Measurements from ENCODE around the gene MYO10.
A peak's percentile ranks its signal among the peaks of the same experiment; 100 is the strongest.
"Not testable (repeated sequence)": the region's sequence is repeated elsewhere in the genome, so short reads cannot be mapped to it uniquely, and the experiment has no call there.

The MYO10 gene

DNA sequence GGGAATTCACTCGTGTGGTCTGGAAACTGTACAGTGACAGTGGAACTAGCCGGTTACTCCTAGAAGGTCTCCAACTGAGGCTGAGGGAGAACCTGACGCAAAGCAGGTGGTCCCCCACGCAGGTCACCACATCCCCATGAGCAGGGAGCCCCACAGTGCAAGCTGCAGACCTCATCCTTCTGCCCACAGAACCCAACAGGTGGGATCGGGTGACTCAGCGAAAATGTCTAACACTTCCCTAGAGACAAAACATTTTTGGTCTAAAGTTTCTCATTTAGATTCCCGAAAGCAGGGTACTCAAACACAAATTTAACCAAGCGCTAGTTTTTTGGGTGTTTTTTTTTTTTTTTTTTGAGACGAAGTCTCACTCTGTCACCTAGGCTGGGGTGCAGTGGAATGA is 256.9 kb downstream of the MYO10 start:
- no peak for DNase-seq (ENCODE audit: low read depth in 3 of 3, low spot score in 1 of 3)

DNA sequence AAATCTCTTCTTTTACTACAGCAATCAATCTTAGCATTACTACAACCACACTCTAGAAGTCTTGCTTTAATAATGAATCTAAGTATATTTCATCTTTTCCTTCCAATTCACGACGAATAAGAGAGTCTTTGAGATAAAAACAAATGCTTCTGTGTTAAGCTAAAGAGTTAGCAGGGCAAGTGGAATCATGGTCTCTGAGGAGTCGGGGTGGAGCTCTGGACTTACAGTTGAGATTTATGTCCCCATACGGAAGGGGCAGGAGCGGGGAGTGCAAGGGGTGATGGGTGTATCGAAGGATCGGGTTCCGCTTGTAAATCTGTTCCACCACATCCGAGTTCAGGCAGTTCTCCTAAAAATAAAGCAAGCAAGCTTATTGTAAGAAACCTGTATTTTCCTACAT is 260.3 kb downstream of the MYO10 start:
- no peak for DNase-seq (ENCODE audit: low read depth in 3 of 3, low spot score in 1 of 3)

DNA sequence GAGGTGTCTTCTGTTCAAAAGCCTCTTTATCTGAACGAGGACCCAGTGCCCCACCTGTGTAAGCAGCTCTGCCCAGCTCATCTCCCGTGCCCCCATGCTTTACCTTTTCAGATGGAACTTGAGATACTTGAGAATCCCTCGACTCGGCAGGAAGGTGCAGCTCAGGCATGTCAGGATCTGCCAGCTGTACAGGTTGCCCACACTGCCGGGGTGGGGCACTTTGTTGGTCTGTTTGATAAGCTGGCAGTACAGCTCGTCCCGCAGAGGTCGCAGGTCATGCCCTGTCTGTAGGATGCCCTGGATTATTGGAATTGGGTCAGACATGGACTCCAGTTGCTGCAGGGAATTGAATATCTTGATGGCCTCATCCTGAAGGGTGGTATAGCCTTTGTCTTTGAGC is 261.3 kb downstream of the MYO10 start:
- no peak for DNase-seq (ENCODE audit: low read depth in 3 of 3, low spot score in 1 of 3)

- DNase-seq (ENCODE audit: low read depth in 3 of 3, low spot score in 1 of 3): no peak
Measured at GRCh38 chr5:16673241-16674201, 262.6 kb downstream of the MYO10 start.

GRCh38 chr5:16671208-16671607 is 264.9 kb downstream of the MYO10 start:
- no peak for DNase-seq (ENCODE audit: low read depth in 3 of 3, low spot score in 1 of 3)

GRCh38 chr5:16669776-16670175 is 266.3 kb downstream of the MYO10 start:
- DNase-seq (ENCODE audit: low read depth in 3 of 3, low spot score in 1 of 3): no peak

- no peak for DNase-seq (ENCODE audit: low read depth in 3 of 3, low spot score in 1 of 3)
Measured at GRCh38 chr5:16668631-16669030, 267.5 kb downstream of the MYO10 start.

DNA sequence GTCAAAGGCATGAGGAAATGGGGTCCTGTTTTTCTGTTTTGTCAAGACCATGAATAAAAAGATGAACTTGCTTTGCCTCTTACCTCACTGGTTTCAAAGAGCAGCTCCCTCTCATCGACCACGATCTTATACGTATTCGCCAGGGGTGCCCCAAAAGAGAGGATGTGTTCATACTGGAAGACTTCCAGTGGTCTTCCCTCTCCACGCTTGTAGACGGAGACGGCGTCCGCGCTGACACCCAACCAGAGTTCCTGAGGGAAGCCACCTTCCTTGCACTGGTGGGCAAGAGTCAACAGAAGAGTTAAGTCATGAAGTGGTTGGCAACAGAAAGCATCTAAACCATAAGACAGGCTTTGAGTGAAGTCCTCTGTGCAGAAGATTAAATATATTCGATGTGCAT is 267.9 kb downstream of the MYO10 start:
- DNase-seq (ENCODE audit: low read depth in 3 of 3, low spot score in 1 of 3): no peak

DNA sequence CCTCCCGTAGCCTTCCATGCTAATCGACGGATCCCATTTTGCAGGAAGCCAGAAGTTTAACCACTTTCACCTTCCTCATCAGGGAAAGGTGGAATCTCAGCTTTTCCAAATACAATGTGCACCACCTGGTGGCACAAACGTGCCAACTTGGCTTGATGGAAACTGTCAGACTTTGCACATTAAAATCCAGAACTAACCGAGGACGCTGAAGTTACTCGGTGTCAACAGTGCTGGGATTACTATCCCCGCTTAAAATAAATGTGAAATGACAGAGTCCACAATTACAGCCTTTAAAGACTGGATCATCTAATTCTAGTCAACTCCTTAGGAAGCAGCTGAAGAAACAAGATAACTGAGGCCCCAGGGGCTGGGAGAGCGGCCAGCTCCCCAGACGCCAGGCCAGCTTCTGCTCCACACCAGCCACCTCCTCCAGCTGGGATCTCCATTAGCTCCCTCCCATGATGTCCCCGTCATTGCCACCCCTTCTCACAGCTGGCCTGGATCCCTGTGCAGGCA is 269.1 kb downstream of the MYO10 start:
- peak in 1 of 3 donors; percentile 11 for DNase-seq (ENCODE audit: low read depth in 3 of 3, low spot score in 1 of 3)

GRCh38 chr5:16666130-16666882 is 269.8 kb downstream of the MYO10 start:
- DNase-seq (ENCODE audit: low read depth in 3 of 3, low spot score in 1 of 3): no peak

DNA sequence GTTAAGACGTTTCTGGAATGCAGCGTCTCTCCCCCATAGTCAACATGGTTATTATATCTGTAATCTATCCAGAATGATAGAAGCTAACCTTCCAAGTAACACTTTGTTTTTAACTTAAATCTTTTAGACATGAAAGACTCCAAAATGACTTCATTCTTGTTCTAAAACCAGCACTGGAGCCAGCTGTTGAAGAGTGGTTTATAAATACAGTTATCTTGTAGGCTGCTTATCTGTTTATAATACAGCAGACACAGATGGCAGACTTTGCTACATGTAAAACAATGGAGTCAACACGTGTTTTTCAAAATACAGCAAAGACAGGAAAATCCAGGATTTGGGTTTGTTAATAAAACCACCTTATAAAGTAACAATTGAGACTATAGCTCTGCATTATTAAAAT is 270.5 kb downstream of the MYO10 start:
- no peak for DNase-seq (ENCODE audit: low read depth in 3 of 3, low spot score in 1 of 3)

DNA sequence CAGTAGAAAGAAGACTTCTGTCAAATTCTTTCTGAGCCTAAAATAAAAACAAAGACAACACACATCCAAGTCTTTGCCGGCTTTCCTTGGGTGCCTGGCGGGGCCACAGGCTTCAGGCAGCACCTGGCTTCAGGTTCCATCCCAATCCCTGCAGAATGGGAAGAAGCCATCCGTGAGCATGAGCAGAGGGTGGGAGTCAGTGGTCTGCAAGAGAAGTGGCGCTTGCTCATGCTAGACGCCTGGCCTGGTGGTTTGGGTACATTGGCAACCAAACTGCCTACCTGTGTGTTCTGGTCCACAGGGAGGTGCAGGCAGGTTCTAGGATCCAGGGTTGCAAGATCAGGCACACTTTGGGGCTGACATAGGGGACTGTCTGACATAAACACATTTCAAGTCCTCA is 271.7 kb downstream of the MYO10 start:
- DNase-seq (ENCODE audit: low read depth in 3 of 3, low spot score in 1 of 3): no peak

DNA sequence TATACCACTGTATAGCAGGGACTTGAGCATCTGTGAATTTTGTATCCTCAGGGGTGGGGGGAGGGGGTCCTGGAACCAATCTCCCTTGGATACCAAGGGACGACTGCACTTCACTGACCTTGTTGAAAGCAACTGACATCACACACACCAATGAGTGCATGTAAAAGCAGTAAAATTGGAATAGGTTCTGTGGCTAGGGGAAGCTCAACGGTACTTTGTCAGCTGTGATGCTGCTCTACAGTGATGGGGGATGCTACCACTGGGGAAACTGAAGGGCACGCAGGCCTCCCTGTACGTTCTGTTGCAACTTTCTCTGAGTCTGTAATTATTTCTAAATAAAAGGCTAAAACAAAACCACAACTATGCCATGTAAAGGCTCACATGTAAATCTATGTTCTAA is 272.2 kb downstream of the MYO10 start:
- DNase-seq (ENCODE audit: low read depth in 3 of 3, low spot score in 1 of 3): no peak

GRCh38 chr5:16661713-16662112 is 274.4 kb downstream of the MYO10 start:
- DNase-seq (ENCODE audit: low read depth in 3 of 3, low spot score in 1 of 3): no peak

DNA sequence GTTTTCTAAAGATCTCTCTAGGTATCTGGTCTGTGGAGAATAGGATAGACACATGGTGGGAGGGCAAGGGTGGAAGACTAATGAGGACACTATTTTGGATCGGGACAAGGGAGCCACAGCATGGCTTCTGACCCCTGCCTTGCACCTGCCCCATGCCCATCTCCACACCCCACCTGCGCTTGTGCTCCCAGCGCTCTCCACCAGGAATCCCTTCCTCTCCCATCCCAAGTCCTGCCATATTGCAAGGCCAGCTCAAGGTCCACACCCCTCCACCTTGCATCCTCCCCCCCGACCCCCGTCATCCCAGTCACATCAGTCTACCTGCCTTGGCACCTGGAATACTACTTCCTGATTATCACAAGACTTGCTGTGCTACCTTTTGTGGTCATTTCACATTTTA is 275.1 kb downstream of the MYO10 start:
- DNase-seq (ENCODE audit: low read depth in 3 of 3, low spot score in 1 of 3): no peak

DNA sequence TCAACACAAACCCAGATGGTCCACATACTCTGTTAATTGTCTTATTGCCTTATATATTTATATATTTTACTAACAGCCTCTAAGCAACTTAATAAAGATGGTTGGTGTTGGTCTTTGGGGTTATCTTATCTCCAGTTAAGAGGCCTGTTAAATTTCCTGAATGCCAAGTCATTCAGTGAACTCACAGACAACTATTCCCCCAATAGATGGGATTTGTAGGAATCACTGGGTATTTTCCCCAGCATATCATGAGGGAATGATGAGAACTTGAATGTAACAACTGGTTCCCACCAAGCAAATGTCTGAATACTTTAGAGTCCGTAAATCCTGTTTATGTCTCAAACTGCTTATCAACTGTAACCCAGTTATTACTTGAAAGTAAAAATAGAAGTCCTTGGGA is 276.6 kb downstream of the MYO10 start:
- DNase-seq (ENCODE audit: low read depth in 3 of 3, low spot score in 1 of 3): no peak

DNA sequence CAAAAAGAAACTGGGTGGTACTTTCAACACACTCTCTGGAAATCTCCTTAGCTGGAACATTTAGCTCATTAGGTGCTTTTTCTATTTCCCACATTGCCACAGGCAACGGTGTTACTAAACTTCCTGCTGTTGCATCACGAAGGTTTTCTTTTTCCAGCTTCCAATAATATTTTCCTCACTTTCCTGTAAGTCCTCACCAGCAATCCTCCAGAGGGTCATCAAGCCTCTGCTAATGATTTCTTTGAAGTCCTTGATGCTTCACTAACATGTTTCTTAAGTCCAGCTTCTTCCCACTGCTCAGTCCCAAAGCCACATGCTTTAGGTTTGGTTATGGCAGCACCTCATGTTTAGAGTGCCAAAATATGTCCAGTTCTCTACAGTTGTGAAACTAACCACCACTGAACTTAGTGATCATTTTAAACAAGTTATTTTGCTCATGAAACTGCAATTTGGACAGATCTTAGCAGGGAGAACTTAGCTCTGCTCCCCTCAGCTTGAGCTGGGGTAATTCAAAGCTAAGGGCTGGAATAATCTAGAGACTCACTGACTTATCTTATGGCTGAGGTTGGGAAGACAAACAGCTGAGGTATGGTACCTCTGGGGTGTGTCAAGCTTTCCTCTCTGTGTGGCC is 279.4 kb downstream of the MYO10 start:
- no peak for DNase-seq (ENCODE audit: low read depth in 3 of 3, low spot score in 1 of 3)

GRCh38 chr5:16654647-16655334 is 281.3 kb downstream of the MYO10 start:
- no peak for DNase-seq (ENCODE audit: low read depth in 3 of 3, low spot score in 1 of 3)

DNA sequence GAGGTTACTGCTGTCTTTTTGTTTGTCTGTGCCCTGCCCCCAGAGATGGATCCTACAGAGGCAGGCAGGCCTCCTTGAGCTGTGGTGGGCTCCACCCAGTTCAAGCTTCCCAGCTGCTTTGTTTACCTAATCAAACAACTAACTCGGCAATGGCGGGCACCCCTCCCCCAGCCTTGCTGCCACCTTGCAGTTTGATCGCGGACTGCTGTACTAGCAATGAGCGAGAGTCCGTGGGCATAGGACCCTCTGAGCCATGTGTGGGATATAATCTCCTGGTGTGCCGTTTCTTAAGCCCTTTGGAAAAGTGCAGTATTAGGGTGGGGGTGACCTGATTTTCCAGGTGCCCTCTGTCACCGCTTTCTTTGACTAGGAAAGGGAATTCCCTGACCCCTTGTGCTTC is 287.3 kb downstream of the MYO10 start:
- DNase-seq (ENCODE audit: low read depth in 3 of 3, low spot score in 1 of 3): not testable (repeated sequence)

DNA sequence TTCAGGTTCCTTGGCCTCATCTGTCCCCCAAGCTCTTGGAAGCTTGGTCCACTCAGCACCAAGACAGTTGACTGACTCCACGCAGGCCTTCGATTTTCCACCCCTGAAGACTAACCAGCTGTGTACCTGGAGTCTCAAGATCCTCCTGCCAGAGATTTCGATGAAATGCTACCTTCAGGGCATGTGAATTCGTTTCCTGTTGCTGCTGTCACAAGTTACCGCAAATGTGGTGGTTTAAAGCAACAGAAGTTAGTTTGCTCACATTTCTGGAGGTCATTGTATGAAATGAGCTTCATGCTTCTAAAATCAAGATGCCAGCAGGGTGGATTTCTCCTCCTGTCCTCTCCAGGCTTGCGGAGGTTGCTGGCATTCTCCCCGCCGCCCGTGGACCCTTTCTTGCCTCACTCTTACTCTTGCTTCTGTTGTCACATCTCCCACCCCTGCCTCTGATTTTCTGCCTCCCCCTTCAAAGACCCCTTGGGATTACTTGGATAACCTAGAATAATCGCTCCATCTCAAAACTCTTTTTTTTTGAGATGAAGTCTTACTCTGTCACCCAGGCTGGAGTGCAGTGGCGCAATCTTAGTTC is 291.7 kb downstream of the MYO10 start:
- DNase-seq (ENCODE audit: low read depth in 3 of 3, low spot score in 1 of 3): no peak

- no peak for DNase-seq (ENCODE audit: low read depth in 3 of 3, low spot score in 1 of 3)
Measured at GRCh38 chr5:16642867-16643266, 293.2 kb downstream of the MYO10 start.
